Mesenchymal stem cell (in vitro differentiated cells and primary cell): ENCODE data around the gene ERN1.

Experiments used
- DNase-seq: peaks from one replicate; pipeline ENCODE4 v3.0.0-alpha.2; 2013
- H2AFZ ChIP-seq: one replicate; pipeline ENCODE4 v1.6.1; 2013; ENCODE audit warnings: low read depth, mild to moderate bottlenecking, control low read depth, inconsistent platforms, low read length, moderate library complexity
- H2AK5ac ChIP-seq: 2 replicates; pipeline ENCODE4 v1.6.1; 2013; ENCODE audit warnings: low read length, moderate library complexity, mild to moderate bottlenecking, inconsistent platforms; ENCODE audit not compliant: severe bottlenecking
- H2BK120ac ChIP-seq: one replicate; pipeline ENCODE4 v1.6.1; 2013; ENCODE audit warnings: low read depth, mild to moderate bottlenecking, inconsistent platforms, low read length, moderate library complexity
- H2BK12ac ChIP-seq, 2 experiments: one replicate each; pipeline ENCODE4 v1.6.1; 2013; ENCODE audit warnings: inconsistent platforms in 2 of 2, low read length in 2 of 2, mild to moderate bottlenecking in 2 of 2, moderate library complexity in 2 of 2, control low read depth in 1 of 2
- H2BK15ac ChIP-seq: one replicate; pipeline ENCODE4 v1.6.1; 2013; ENCODE audit warnings: mild to moderate bottlenecking, low read depth, inconsistent platforms; ENCODE audit not compliant: poor library complexity, severe bottlenecking
- H2BK5ac ChIP-seq: 2 replicates; pipeline ENCODE4 v1.6.1; 2013; ENCODE audit warnings: low read depth, mild to moderate bottlenecking, low read length, control low read depth, inconsistent platforms; ENCODE audit not compliant: poor library complexity, severe bottlenecking
- H3K14ac ChIP-seq, 2 experiments: one replicate each; pipeline ENCODE4 v1.6.1; 2013; ENCODE audit warnings: inconsistent platforms in 2 of 2, low read length in 2 of 2, control low read depth in 1 of 2, mild to moderate bottlenecking in 1 of 2, moderate library complexity in 1 of 2
- H3K18ac ChIP-seq, 2 experiments: one replicate each; pipeline ENCODE4 v1.6.1; 2013; ENCODE audit warnings: inconsistent platforms in 2 of 2, low read length in 2 of 2, control low read depth in 1 of 2, low read depth in 1 of 2, mild to moderate bottlenecking in 1 of 2
- H3K23ac ChIP-seq, 2 experiments: one replicate each; pipeline ENCODE4 v1.6.1; 2013; ENCODE audit warnings: inconsistent platforms in 2 of 2, low read length in 2 of 2, mild to moderate bottlenecking in 2 of 2, moderate library complexity in 2 of 2, control low read depth in 1 of 2
- H3K27ac ChIP-seq: 2 replicates; pipeline ENCODE4 v1.5.1; 2013; ENCODE audit warnings: mild to moderate bottlenecking, moderate library complexity, low read length, control low read depth, inconsistent platforms; ENCODE audit not compliant: poor library complexity, severe bottlenecking
- H3K27me3 ChIP-seq, 2 experiments: 2 replicates each; pipeline versions ENCODE4 v1.6.1 to v1.7.0; 2013; ENCODE audit warnings: low read length in 2 of 2, mild to moderate bottlenecking in 2 of 2, moderate library complexity in 2 of 2, control low read depth in 1 of 2, inconsistent platforms in 1 of 2; ENCODE audit not compliant: control insufficient read depth in 1 of 2, insufficient read depth in 1 of 2
- H3K36me3 ChIP-seq, 2 experiments: 2 replicates each; pipeline versions ENCODE4 v1.6.1 to v1.7.0; 2013; ENCODE audit warnings: low read length in 2 of 2, control low read depth in 1 of 2, inconsistent platforms in 1 of 2, low read depth in 1 of 2, mild to moderate bottlenecking in 1 of 2; ENCODE audit not compliant: insufficient read depth in 2 of 2, control insufficient read depth in 1 of 2
- H3K4ac ChIP-seq, 2 experiments: one replicate each; pipeline ENCODE4 v1.6.1; 2013; ENCODE audit warnings: inconsistent platforms in 2 of 2, low read length in 2 of 2, mild to moderate bottlenecking in 2 of 2, moderate library complexity in 2 of 2, control low read depth in 1 of 2, low read depth in 1 of 2
- H3K4me1 ChIP-seq: 2 replicates; pipeline ENCODE4 v1.6.1; 2013; ENCODE audit warnings: low read depth, low read length, control low read depth; ENCODE audit not compliant: control insufficient read depth, insufficient read depth
- H3K4me2 ChIP-seq: 2 replicates; pipeline ENCODE4 v1.6.1; 2013; ENCODE audit warnings: low read length, mild to moderate bottlenecking, inconsistent platforms; ENCODE audit not compliant: poor library complexity, severe bottlenecking
- H3K4me3 ChIP-seq, 2 experiments: 2 replicates each; pipeline versions ENCODE4 v1.5.1 to v1.7.0; 2013; ENCODE audit warnings: low read length in 2 of 2, mild to moderate bottlenecking in 2 of 2, control low read depth in 1 of 2, low read depth in 1 of 2; ENCODE audit not compliant: insufficient read depth in 1 of 2
- H3K79me1 ChIP-seq: replicated peaks from 2 replicates; pipeline ENCODE4 v1.6.1; 2013; ENCODE audit warnings: mild to moderate bottlenecking, control low read depth, low read length, inconsistent platforms; ENCODE audit not compliant: poor library complexity, severe bottlenecking
- H3K9ac ChIP-seq: 2 replicates; pipeline ENCODE4 v1.7.0; 2013; ENCODE audit warnings: mild to moderate bottlenecking, low read length, moderate library complexity
- H3K9me3 ChIP-seq: 2 replicates; pipeline ENCODE4 v1.7.0; 2013; ENCODE audit warnings: mild to moderate bottlenecking, low read length; ENCODE audit not compliant: control insufficient read depth
- H4K8ac ChIP-seq: one replicate; pipeline ENCODE4 v1.6.1; 2013; ENCODE audit warnings: inconsistent platforms, mild to moderate bottlenecking, low read length, moderate library complexity
- H4K91ac ChIP-seq: one replicate; pipeline ENCODE4 v1.6.1; 2013; ENCODE audit warnings: mild to moderate bottlenecking, low read length, inconsistent platforms
- WGBS: methylation state at CpG from one replicate; pipeline ENCODE4 v1.1.7; 2013; ENCODE audit warnings: mixed read lengths; 5-methylcytosine and 5-hydroxymethylcytosine counted together

ERN1 gene

DNA sequence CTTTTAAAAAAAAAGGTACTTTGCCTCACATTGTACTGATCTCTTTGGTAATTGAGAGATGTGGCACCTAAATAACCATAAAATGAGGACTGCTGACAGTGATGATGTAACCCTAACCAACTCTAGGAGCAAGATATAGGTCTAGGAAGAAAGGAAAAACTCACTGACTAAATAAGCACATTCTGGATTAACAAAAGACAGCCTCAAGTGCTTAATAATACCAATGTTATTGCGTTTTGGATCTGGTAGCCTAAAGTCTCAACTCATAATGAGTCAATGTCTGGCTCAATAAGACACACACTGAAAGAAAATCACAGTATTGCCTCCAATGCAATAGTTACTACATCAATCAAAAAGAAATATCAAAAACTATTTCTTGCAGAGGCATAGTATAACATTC lies 3.0 kb downstream of the ERN1 start:
- Histone ChIP-seq H3K4me2 (no peak overlapping the region), H2BK12ac (no peak overlapping the region), H3K9me3 (no peaks in the 10 kb centered on the region), H3K27me3 (no peaks in the 10 kb centered on the region), H2BK120ac (no peak overlapping the region), H3K27ac (no peak overlapping the region), H2BK15ac (no peak overlapping the region), H3K9ac (peak overlapping the region; percentile 75), H3K14ac (no peak overlapping the region), H4K91ac (no peak overlapping the region), H3K4ac (no peak overlapping the region), H3K18ac (no peak overlapping the region), H2AK5ac (no peak overlapping the region), H2AFZ (no peak overlapping the region), H3K23ac (no peak overlapping the region), H3K4me1 (peaks cover 11% of the 10 kb centered on the region), H3K4me3 (peak overlapping the region in 1 of 2 experiments; percentile 29), H2BK5ac (no peak overlapping the region), H4K8ac (no peak overlapping the region), H3K79me1 (peaks cover 17% of the 10 kb centered on the region), H3K36me3 (no peaks in the 10 kb centered on the region)
- 45% methylated on average over 1 of the region's 1 CpG for WGBS
- peak; percentile 34 for DNase-seq

DNA sequence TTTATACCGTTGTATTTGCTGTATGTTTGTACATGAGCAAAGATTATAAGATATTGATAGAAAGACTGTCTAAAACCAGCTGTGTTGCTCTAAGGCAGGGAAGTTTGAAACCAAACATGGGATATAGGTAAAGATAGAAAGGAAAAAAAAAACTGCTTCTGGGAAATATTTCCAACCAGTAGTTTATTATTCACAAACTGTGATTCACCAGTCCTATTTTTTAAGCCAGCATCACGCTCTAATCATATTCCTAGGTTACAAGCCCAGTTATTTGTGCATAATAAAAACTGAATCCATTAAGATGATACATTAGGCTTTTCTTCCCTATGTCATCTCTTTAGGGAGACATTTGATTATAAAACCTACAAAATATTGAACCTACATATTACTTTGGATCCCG lies 4.0 kb downstream of the ERN1 start:
- H3K9me3 ChIP-seq = no peaks in the 10 kb centered on the region

DNA sequence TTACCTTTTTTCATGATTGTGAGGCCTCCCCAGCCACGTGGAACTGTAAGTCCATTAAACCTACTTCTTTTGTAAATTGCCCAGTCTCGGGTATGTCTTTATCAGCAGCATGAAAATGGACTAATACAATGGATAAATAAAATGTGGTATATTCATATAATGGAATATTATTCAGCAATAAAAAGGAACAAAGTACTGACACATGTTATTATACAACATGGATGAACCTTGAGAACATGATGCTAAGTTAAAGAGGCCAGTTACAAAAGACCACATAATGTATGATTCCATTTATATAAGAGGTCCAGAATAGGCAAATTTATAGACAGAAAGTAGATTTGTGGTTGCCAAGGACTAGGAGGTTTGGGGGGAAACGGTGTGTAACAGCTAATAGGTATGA lies 5.3 kb downstream of the ERN1 start:
- Histone ChIP-seq H4K8ac (no peak overlapping the region), H4K91ac (no peak overlapping the region), H2AFZ (no peak overlapping the region), H3K14ac (no peak overlapping the region), H3K23ac (no peak overlapping the region), H3K9ac (no peak overlapping the region), H3K4me1 (peaks cover 4% of the 10 kb centered on the region), H2BK5ac (no peak overlapping the region), H3K36me3 (peaks cover 4 to 6% of the 10 kb centered on the region in 2 experiments), H3K4me2 (no peak overlapping the region), H3K79me1 (peaks cover 31% of the 10 kb centered on the region), H3K9me3 (no peaks in the 10 kb centered on the region), H3K4me3 (no peak overlapping the region), H3K4ac (no peak overlapping the region), H3K27ac (no peak overlapping the region), H2AK5ac (no peak overlapping the region), H2BK15ac (no peak overlapping the region), H3K18ac (no peak overlapping the region), H3K27me3 (no peaks in the 10 kb centered on the region), H2BK12ac (no peak overlapping the region), H2BK120ac (no peak overlapping the region)
- no peak for DNase-seq
- 86% methylated on average over 2 of the region's 3 CpGs for WGBS

More for the DNA sequence above, 4.0 kb downstream of the ERN1 start:
- peaks cover 23% of the 10 kb centered on the region for H3K79me1 ChIP-seq
- no peak for DNase-seq
- no peak overlapping the region for H2BK120ac ChIP-seq
- peak overlapping the region in 1 of 2 experiments; percentile 29 for H3K4me3 ChIP-seq
- no peak overlapping the region for H3K18ac ChIP-seq
- H3K27ac ChIP-seq = no peak overlapping the region
- no peak overlapping the region for H3K4ac ChIP-seq
- no peak overlapping the region for H2BK12ac ChIP-seq
- H4K8ac ChIP-seq = no peak overlapping the region
- no peak overlapping the region for H2AK5ac ChIP-seq
- no peak overlapping the region for H3K23ac ChIP-seq
- peaks cover 11% of the 10 kb centered on the region for H3K4me1 ChIP-seq
- H2BK5ac ChIP-seq = no peak overlapping the region
- H4K91ac ChIP-seq = no peak overlapping the region
- WGBS = 99% methylated on average over 2 of the region's 3 CpGs
- H3K14ac ChIP-seq = no peak overlapping the region
- H3K27me3 ChIP-seq = no peaks in the 10 kb centered on the region
- peak overlapping the region; percentile 75 for H3K9ac ChIP-seq
- no peak overlapping the region for H3K4me2 ChIP-seq
- peaks cover 2 to 5% of the 10 kb centered on the region in 2 experiments for H3K36me3 ChIP-seq
- H2AFZ ChIP-seq = no peak overlapping the region
- H2BK15ac ChIP-seq = no peak overlapping the region

DNA sequence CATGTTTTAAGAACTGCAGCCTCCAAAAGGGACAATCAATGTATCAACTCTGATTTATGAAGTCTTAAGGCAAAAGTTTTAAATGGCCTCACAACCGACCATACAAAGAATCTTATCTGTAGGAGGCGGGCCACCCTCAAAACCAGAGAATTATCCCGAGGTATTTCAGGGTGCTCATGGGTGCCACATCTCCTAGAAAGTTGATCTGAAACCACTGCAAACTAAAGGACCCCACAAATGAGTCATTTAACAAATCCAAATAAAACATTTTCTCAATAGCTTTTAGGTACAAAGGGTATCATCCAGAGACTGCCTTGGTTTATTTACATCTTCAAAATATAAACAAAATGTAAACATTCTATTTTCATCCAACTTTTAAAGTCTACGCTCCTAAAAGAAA lies 6.8 kb downstream of the ERN1 start:
- H3K79me1 ChIP-seq = peaks cover 29% of the 10 kb centered on the region
- H2AK5ac ChIP-seq = no peak overlapping the region
- peaks cover 4 to 6% of the 10 kb centered on the region in 2 experiments for H3K36me3 ChIP-seq
- DNase-seq = peak; percentile 24
- H2BK120ac ChIP-seq = no peak overlapping the region
- no peak overlapping the region for H3K4ac ChIP-seq
- H2AFZ ChIP-seq = no peak overlapping the region
- no peak overlapping the region for H3K23ac ChIP-seq
- H2BK5ac ChIP-seq = no peak overlapping the region
- H3K4me3 ChIP-seq = no peak overlapping the region
- no peaks in the 10 kb centered on the region for H3K9me3 ChIP-seq
- no peaks in the 10 kb centered on the region for H3K27me3 ChIP-seq
- WGBS = 45% methylated on average over 4 of the region's 4 CpGs
- no peak overlapping the region for H3K18ac ChIP-seq
- peaks cover 2% of the 10 kb centered on the region for H3K4me1 ChIP-seq
- no peak overlapping the region for H3K27ac ChIP-seq
- no peak overlapping the region for H4K91ac ChIP-seq
- H4K8ac ChIP-seq = no peak overlapping the region
- H3K9ac ChIP-seq = no peak overlapping the region
- no peak overlapping the region for H2BK15ac ChIP-seq
- H3K14ac ChIP-seq = no peak overlapping the region
- H2BK12ac ChIP-seq = no peak overlapping the region
- no peak overlapping the region for H3K4me2 ChIP-seq
